HepG2 (cell line): ENCODE measurements around the gene GIMAP1. TPM values are rescaled to one million over a fixed set of nuclear protein-coding genes. Genes with fewer than 3 reads are reported as not detected.

Experiments used
- ATAC-seq: fragments of 200-7000 bp; cut with Tn5 transposase; 3 replicates; pipeline ENCODE4 v1.9.1; 2020; ENCODE audit warnings: mild to moderate bottlenecking, moderate library complexity
- BruUV-seq: library from RNA; stranded (reverse); fragments of 400-500 nt; replicated peaks from 2 replicates; lab custom pipeline; 2021; lab: Mats Ljungman, UMichigan
- CTCF ChIA-PET: fragments of 300-600 bp; formaldehyde crosslinking; extraction: SDS; loops from one replicate; lab custom pipeline; 2021; ENCODE audit warnings: low total read pairs, inconsistent platforms, low intra/inter-chr PET ratio; lab: Yijun Ruan, JAX
- POLR2A ChIA-PET: fragments of 350-600 bp; sonication (Branson Sonifier 250); formaldehyde crosslinking; loops from one replicate; lab custom pipeline; 2020; ENCODE audit warnings: antibody characterized with exemption, inconsistent platforms; lab: Yijun Ruan, JAX
- DNase-seq: peaks from one replicate; pipeline ENCODE4 v3.0.0-alpha.2; 2015; ENCODE audit warnings: low spot score
- FAIRE-seq: peaks from 3 replicates; lab custom pipeline; 2011; peaks lifted over from hg19 to GRCh38; lab: Jason Lieb, UNC
- H2AFZ ChIP-seq: one replicate; pipeline ENCODE4 v1.6.1; 2011; ENCODE audit warnings: low read length, inconsistent platforms
- H3K27ac ChIP-seq: fragments of 300-600 bp; 3 replicates; pipeline ENCODE4 v1.8.0; 2011; ENCODE audit warnings: mixed run types, mild to moderate bottlenecking, mixed read lengths, low read length, inconsistent platforms; ENCODE audit not compliant: insufficient read depth; ENCODE audit errors: extremely low read length
- H3K27me3 ChIP-seq, 2 experiments: fragments of 200-600 bp in 1 of 2; 2 replicates in 1 of 2; 3 replicates in 1 of 2; pipeline versions ENCODE4 v1.6.0 to v1.8.0; 2011; ENCODE audit warnings: low read length in 2 of 2, mild to moderate bottlenecking in 2 of 2, moderate library complexity in 2 of 2, inconsistent platforms in 1 of 2; ENCODE audit not compliant: insufficient read depth in 2 of 2, control insufficient read depth in 1 of 2
- H3K36me3 ChIP-seq, 2 experiments: fragments of 200-600 bp in 1 of 2; replicated peaks in 1 of 2; 2 replicates in 1 of 2; 3 replicates in 1 of 2; pipeline versions ENCODE4 v1.5.1 to v1.8.0; 2011; ENCODE audit warnings: low read length in 2 of 2, inconsistent platforms in 1 of 2; ENCODE audit not compliant: insufficient read depth in 2 of 2, control insufficient read depth in 1 of 2
- H3K4me1 ChIP-seq: 2 replicates; pipeline ENCODE4 v1.5.1; 2012; ENCODE audit warnings: low read length, inconsistent platforms; ENCODE audit not compliant: insufficient read depth
- H3K4me2 ChIP-seq: 2 replicates; pipeline ENCODE4 v1.6.0; 2011; ENCODE audit warnings: low read depth, low read length, inconsistent platforms
- H3K4me3 ChIP-seq, 3 experiments: fragments of 200-600 bp in 1 of 3; sonication (generic), shearing (Covaris generic) in 1 of 3; replicated peaks in 1 of 3; 2 replicates each; pipeline ENCODE4 v1.5.1; 2011 to 2016; ENCODE audit warnings: low read length in 3 of 3, inconsistent platforms in 2 of 3, low read depth in 2 of 3, mild to moderate bottlenecking in 2 of 3, control low read depth in 1 of 3, mixed read lengths in 1 of 3; ENCODE audit not compliant: insufficient read depth in 1 of 3
- H3K79me2 ChIP-seq: one replicate; pipeline ENCODE4 v1.6.1; 2011; ENCODE audit warnings: low read length, inconsistent platforms; ENCODE audit not compliant: insufficient read depth
- H3K9ac ChIP-seq: 2 replicates; pipeline ENCODE4 v1.6.0; 2011; ENCODE audit warnings: mild to moderate bottlenecking, low read depth, low read length, inconsistent platforms; ENCODE audit not compliant: insufficient read depth
- H3K9me3 ChIP-seq: 2 replicates; pipeline ENCODE4 v1.5.1; 2012; ENCODE audit warnings: mild to moderate bottlenecking, low read length
- H4K20me1 ChIP-seq: 2 replicates; pipeline ENCODE4 v1.6.0; 2011; ENCODE audit warnings: inconsistent platforms, mild to moderate bottlenecking, low read length, moderate library complexity; ENCODE audit not compliant: insufficient read depth
- ARHGAP35 ChIP-seq: sonication (generic); formaldehyde crosslinking; IDR thresholded peaks from 2 replicates; pipeline ENCODE4 v1.9.0; 2022; ENCODE audit warnings: mild to moderate bottlenecking, inconsistent platforms, moderate library complexity, missing genetic modification reagents, borderline replicate concordance
- FOXM1 ChIP-seq: sonication (generic); formaldehyde crosslinking; IDR thresholded peaks from 2 replicates; pipeline ENCODE4 v1.5.0; 2020; ENCODE audit warnings: missing genetic modification reagents
- FOXP1 ChIP-seq, 2 experiments: fragments of 450-650 bp in 1 of 2; IDR thresholded peaks; 2 replicates each; pipeline ENCODE4 v1.6.1; 2017 to 2018; ENCODE audit warnings: antibody characterized with exemption in 1 of 2
- GATAD2A ChIP-seq: IDR thresholded peaks from 2 replicates; pipeline ENCODE4 v1.6.1; 2016
- GFI1 ChIP-seq: sonication (generic); formaldehyde crosslinking; IDR thresholded peaks from 2 replicates; pipeline ENCODE4 v1.5.0; 2020; ENCODE audit warnings: missing genetic modification reagents, mild to moderate bottlenecking, borderline replicate concordance
- MAFG ChIP-seq: sonication (generic); formaldehyde crosslinking; IDR thresholded peaks from 2 replicates; pipeline ENCODE4 v1.5.1; 2020; ENCODE audit warnings: mild to moderate bottlenecking, missing genetic modification reagents
- NCOA1 ChIP-seq: sonication (generic); formaldehyde crosslinking; IDR thresholded peaks from 2 replicates; pipeline ENCODE4 v1.9.0; 2021; ENCODE audit warnings: missing genetic modification reagents
- NR3C1 ChIP-seq: sonication (generic); formaldehyde crosslinking; IDR thresholded peaks from 2 replicates; pipeline ENCODE4 v1.4.0; 2020; ENCODE audit warnings: missing genetic modification reagents
- RNF2 ChIP-seq: fragments of 450-650 bp; conservative IDR thresholded peaks from 2 replicates; pipeline ENCODE4 v1.6.1; 2016; ENCODE audit warnings: low read depth
- SAP130 ChIP-seq: IDR thresholded peaks from 2 replicates; pipeline ENCODE4 v1.6.1; 2016; ENCODE audit warnings: low read depth
- SIX4 ChIP-seq: sonication (generic); formaldehyde crosslinking; IDR thresholded peaks from 2 replicates; pipeline ENCODE4 v1.4.0; 2020; ENCODE audit warnings: missing genetic modification reagents
- ZMAT3 ChIP-seq: sonication (generic); formaldehyde crosslinking; conservative IDR thresholded peaks from 2 replicates; pipeline ENCODE4 v1.7.0; 2021; ENCODE audit warnings: missing genetic modification reagents
- ZNF674 ChIP-seq: sonication (generic); formaldehyde crosslinking; IDR thresholded peaks from 2 replicates; pipeline ENCODE4 v1.5.0; 2020; ENCODE audit warnings: low read depth, mild to moderate bottlenecking, missing genetic modification reagents
- ZNF737 ChIP-seq: sonication (generic); formaldehyde crosslinking; IDR thresholded peaks from 2 replicates; pipeline ENCODE4 v1.5.0; 2020; ENCODE audit warnings: missing genetic modification reagents, mild to moderate bottlenecking, borderline replicate concordance
- ZNF761 ChIP-seq: sonication (generic); formaldehyde crosslinking; conservative IDR thresholded peaks from 2 replicates; pipeline ENCODE4 v1.4.0; 2020; ENCODE audit warnings: mild to moderate bottlenecking, missing genetic modification reagents
- ZNF768 ChIP-seq: sonication (generic); formaldehyde crosslinking; IDR thresholded peaks from 2 replicates; pipeline ENCODE4 v1.4.0; 2020; ENCODE audit warnings: missing genetic modification reagents
- ZNF891 ChIP-seq: sonication (generic); formaldehyde crosslinking; IDR thresholded peaks from 2 replicates; pipeline ENCODE4 v1.5.0; 2020; ENCODE audit warnings: mild to moderate bottlenecking, missing genetic modification reagents
- WGBS: methylation state at CpG from one replicate; pipeline ENCODE4 v1.1.6; 2017; ENCODE audit warnings: low lambda C conversion rate; 5-methylcytosine and 5-hydroxymethylcytosine counted together
- in situ Hi-C: cut with HindIII; loops from 2 replicates; pipeline ENCODE4 v1.10.0; 2017; ENCODE audit warnings: low pct_unique_long_range_greater_than_20kb; ENCODE audit not compliant: extremely low pct_ligation_motif_present
- intact Hi-C: fragments of 100-400 bp; cut with micrococcal nuclease; formaldehyde crosslinking; loops from one replicate; pipeline ENCODE4 v1.10.0; 2022; ENCODE audit not compliant: unreplicated experiment
- polyA plus RNA-seq, 8 experiments: library from polyadenylated mRNA; depleted of rRNA in 3 of 8; stranded (reverse) in 7 of 8; unstranded in 1 of 8; fragments of >200 nt; fragmentation: Illumina TruSeq in 4 of 8; extraction: Trizol in 4 of 8; gene quantifications; 2 replicates each; pipeline versions ENCODE4 v1.2.1 to v1.2.3, GENCODE V29; 2011 to 2016; ENCODE audit warnings: low read depth in 4 of 8, missing spikeins in 1 of 8, mixed read lengths in 1 of 8; ENCODE audit not compliant: insufficient read depth in 1 of 8
- total RNA-seq, 5 experiments: library from RNA; depleted of rRNA; stranded (reverse); fragments of >200 nt; fragmentation: Illumina TruSeq; extraction: Trizol; gene quantifications; 2 replicates each; pipeline ENCODE4 v1.2.3, GENCODE V29; 2016; ENCODE audit warnings: low read depth in 1 of 5
- TF ChIP-seq, protein P1 (sequence below): sonication (generic); formaldehyde crosslinking; IDR thresholded peaks from 2 replicates; pipeline ENCODE4 v1.5.1; 2020; ENCODE audit warnings: missing genetic modification reagents, mild to moderate bottlenecking, borderline replicate concordance
- TF ChIP-seq, protein P2 (sequence below): sonication (generic); formaldehyde crosslinking; IDR thresholded peaks from 2 replicates; pipeline ENCODE4 v1.9.0; 2022; ENCODE audit warnings: low read depth, missing genetic modification reagents
- TF ChIP-seq, protein P3 (sequence below): sonication (generic); formaldehyde crosslinking; IDR thresholded peaks from 2 replicates; pipeline ENCODE4 v1.9.0; 2021; ENCODE audit warnings: missing genetic modification reagents, borderline replicate concordance

Gene GIMAP1
- total and polyA plus RNA-seq, 2 of the 13 experiments (the other 11 are each of a cell fraction or from before 2014, with no cell fraction given), result not detected

DNA sequence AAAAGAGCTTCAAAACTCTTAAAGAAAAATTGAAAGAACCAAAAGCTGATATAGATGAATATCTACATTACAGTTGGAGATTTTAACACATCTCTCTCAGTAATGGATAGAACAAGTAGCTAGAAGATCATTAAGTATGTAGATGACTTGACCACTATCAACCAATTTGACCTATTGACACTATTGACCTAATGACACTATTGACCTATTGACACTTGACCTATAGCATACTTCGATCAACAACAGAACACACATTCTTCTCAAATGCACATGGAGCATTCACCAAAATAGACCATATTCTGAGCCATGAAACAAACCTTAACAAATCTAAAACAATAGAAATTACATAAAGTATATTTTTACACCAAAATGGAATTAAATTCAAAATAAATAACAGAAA lies 43.1 kb downstream of the GIMAP1 start:
- no peaks in the 10 kb centered on the region for H3K79me2 ChIP-seq
- TF ChIP-seq, protein P1, sequence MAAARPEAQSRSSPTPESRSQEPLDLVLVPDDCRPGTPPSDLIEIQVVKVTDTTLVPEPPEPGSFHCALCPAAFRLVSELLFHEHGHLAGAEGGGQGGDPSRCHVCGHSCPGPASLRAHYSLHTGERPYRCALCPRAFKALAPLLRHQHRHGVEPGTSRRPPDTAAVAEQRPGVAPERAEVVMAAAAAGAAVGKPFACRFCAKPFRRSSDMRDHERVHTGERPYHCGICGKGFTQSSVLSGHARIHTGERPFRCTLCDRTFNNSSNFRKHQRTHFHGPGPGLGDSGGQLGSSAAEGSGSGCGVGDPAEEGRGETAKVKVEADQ (CRISPR knock-in tag), result no peak
- TF ChIP-seq ZNF737 (CRISPR knock-in tag) (no peak), SIX4 (CRISPR knock-in tag) (no peak), FOXM1 (CRISPR knock-in tag) (no peak), GFI1 (no peak), NR3C1 (CRISPR knock-in tag) (no peak), ARHGAP35 (CRISPR knock-in tag) (no peak), SAP130 (CRISPR knock-in tag) (no peak), ZNF891 (no peak), ZNF674 (CRISPR knock-in tag) (no peak), ZMAT3 (no peak), RNF2 (no peak), FOXP1 (IDR thresholded peaks at IDR 0.05) (no peak), FOXP1 (CRISPR knock-in tag; IDR thresholded peaks at IDR 0.05) (no peak), MAFG (CRISPR knock-in tag) (no peak), NCOA1 (no peak), ZNF761 (CRISPR knock-in tag) (no peak), ZNF768 (no peak), GATAD2A (CRISPR knock-in tag) (no peak)
- TF ChIP-seq, protein P2, sequence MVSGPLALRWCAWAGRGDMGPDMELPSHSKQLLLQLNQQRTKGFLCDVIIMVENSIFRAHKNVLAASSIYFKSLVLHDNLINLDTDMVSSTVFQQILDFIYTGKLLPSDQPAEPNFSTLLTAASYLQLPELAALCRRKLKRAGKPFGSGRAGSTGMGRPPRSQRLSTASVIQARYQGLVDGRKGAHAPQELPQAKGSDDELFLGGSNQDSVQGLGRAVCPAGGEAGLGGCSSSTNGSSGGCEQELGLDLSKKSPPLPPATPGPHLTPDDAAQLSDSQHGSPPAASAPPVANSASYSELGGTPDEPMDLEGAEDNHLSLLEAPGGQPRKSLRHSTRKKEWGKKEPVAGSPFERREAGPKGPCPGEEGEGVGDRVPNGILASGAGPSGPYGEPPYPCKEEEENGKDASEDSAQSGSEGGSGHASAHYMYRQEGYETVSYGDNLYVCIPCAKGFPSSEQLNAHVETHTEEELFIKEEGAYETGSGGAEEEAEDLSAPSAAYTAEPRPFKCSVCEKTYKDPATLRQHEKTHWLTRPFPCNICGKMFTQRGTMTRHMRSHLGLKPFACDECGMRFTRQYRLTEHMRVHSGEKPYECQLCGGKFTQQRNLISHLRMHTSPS (CRISPR knock-in tag), result no peak
- TF ChIP-seq, protein P3, sequence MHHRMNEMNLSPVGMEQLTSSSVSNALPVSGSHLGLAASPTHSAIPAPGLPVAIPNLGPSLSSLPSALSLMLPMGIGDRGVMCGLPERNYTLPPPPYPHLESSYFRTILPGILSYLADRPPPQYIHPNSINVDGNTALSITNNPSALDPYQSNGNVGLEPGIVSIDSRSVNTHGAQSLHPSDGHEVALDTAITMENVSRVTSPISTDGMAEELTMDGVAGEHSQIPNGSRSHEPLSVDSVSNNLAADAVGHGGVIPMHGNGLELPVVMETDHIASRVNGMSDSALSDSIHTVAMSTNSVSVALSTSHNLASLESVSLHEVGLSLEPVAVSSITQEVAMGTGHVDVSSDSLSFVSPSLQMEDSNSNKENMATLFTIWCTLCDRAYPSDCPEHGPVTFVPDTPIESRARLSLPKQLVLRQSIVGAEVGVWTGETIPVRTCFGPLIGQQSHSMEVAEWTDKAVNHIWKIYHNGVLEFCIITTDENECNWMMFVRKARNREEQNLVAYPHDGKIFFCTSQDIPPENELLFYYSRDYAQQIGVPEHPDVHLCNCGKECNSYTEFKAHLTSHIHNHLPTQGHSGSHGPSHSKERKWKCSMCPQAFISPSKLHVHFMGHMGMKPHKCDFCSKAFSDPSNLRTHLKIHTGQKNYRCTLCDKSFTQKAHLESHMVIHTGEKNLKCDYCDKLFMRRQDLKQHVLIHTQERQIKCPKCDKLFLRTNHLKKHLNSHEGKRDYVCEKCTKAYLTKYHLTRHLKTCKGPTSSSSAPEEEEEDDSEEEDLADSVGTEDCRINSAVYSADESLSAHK (CRISPR knock-in tag), result no peak
- ATAC-seq (no peak), DNase-seq (no peak), FAIRE-seq (no peak)
- in situ Hi-C loops, result loop anchor here (5.0 to 25.0 kb wide), 2 partner anchors 312 to 472 kb away; no protein-coding TSS in a partner anchor
- no peaks in the 10 kb centered on the region for H3K4me1 ChIP-seq
- H2AFZ ChIP-seq, result no peak overlapping the region
- ChIA-PET CTCF (no interaction called here), POLR2A (no interaction called here)
- H3K27me3 ChIP-seq, result no peaks in the 10 kb centered on the region
- no peak overlapping the region for H3K27ac ChIP-seq
- no peaks in the 10 kb centered on the region for H4K20me1 ChIP-seq
- H3K4me2 ChIP-seq, result no peak overlapping the region
- H3K4me3 ChIP-seq, result no peak overlapping the region
- no TSS peak for BruUV-seq
- intact Hi-C loops, result no loop called here
- H3K36me3 ChIP-seq, result no peaks in the 10 kb centered on the region
- no peaks in the 10 kb centered on the region for H3K9me3 ChIP-seq
- no peak overlapping the region for H3K9ac ChIP-seq
- 0% methylated on average over 1 of the region's 1 CpG for WGBS
